GM18505 (cell line): ENCODE measurements around the gene TBC1D1.

Experiments
- ATAC-seq: cut with Tn5 transposase; IDR thresholded peaks from one replicate; pipeline ENCODE4 v1.9.1; 2021; ENCODE audit not compliant: unreplicated experiment
- POLR2A ChIP-seq: IDR thresholded peaks from 4 replicates; pipeline ENCODE4 v1.6.1; 2011; ENCODE audit warnings: borderline replicate concordance; ENCODE audit not compliant: insufficient read depth, insufficient read length; ENCODE audit errors: extremely low read depth

Gene TBC1D1

DNA sequence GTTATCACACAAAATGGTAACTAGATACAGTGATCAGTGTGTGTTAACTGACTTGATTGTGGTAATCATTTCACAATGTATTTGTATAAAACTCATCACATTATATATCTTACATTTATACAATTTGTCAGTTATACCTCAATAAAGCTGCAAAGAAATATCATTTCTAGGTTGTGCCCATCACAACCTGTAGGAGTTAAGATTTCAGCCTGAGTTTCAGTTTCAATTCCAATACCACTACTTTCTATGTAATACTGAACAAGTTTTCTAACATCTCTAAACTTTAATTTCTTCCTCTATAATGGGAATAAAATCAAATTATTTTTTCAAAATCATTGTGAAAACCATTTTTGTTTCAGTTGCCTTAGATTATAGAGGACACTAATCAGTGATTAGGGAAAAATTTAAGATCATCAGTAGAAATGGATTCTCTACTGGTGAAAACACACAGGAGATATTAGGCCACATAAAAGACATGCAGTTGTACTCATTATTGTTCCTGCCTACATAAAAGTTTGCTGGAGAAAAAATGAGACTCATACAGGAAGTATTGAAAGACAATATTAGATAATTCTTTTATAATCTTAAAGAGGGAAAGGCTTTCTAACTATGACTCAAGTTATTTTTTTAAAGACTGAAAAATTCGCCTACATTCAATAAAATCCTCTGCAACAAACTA lies 18.4 kb upstream of the TBC1D1 start:
- ATAC-seq = peak; percentile 61
- no peak for TF ChIP-seq POLR2A

DNA sequence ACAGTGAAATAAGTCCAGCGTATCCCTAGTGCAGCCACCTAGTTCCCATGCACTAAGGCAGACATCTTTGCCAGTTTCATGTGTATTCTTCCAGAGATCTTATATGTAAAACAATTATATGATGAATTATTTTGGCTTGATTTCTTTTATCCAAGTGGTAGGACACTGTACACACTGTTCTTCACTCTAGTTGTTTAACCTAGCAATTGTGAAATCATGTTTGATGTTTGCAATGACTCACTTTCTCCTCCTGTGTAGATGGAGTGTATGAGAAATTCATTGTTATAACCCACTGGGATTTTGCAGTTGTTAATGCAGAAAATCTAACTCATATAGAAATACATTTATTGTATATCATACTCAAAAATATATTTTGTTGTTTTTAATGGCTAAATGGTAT lies 17.5 kb upstream of the TBC1D1 start:
- TF ChIP-seq POLR2A = no peak
- ATAC-seq = no peak

DNA sequence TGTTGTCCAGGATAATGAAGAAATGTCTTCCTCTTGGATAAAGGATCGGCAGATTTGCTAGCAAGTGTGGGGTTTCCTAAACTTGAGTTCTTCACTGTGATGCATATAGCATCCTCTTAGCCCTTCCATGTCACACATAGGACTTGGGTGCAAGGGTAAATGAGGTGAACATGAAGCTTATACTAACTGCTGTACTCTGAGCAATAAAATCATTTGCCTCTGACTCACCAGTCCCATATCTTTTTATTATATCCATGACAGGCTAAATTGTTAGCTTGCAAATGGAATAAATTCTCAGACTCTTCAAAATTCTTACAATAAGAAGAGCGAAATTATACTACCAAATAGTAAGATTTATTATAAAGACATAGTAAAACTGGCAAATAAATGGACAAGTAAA lies 14.7 kb upstream of the TBC1D1 start:
- no peak for TF ChIP-seq POLR2A
- ATAC-seq = no peak

DNA sequence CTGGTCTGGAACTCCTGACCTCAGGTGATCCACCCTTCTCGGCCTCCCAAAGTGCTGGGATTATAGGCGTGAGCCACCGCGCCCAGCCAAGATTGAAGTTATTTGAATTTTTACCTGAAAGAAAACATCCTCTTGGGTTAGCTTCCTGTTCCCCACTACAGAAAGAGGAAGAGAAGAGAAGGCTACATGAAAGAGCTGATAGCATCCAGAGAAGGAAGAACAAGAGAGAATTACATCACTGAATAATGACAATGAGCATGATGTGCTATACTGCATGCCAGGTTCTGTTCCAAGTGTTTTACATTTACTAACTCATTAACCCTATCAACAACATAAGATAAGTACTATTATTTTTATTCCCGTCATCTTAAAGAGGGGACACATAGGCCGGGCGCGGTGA lies 11.5 kb upstream of the TBC1D1 start:
- ATAC-seq = no peak
- no peak for TF ChIP-seq POLR2A

DNA sequence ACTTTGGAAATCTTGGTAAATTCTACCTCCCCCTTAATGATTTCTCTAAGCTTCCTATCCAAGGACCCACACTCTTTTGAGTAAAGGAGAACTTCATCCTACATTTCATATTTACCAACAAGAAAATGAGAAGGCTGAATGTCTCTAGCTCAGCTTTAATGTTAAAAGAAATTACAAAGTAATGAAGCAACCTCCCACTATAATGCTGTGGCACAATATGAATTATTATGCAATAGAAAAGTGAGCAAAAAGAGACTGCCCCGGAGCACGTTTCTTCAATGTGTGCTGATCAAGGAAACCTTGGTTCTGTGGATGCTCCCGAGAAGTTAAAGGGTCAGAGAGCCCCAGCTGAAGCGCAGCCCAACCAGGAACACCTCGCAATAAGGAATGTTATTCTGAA lies 9.1 kb upstream of the TBC1D1 start:
- ATAC-seq = no peak
- TF ChIP-seq POLR2A = no peak

DNA sequence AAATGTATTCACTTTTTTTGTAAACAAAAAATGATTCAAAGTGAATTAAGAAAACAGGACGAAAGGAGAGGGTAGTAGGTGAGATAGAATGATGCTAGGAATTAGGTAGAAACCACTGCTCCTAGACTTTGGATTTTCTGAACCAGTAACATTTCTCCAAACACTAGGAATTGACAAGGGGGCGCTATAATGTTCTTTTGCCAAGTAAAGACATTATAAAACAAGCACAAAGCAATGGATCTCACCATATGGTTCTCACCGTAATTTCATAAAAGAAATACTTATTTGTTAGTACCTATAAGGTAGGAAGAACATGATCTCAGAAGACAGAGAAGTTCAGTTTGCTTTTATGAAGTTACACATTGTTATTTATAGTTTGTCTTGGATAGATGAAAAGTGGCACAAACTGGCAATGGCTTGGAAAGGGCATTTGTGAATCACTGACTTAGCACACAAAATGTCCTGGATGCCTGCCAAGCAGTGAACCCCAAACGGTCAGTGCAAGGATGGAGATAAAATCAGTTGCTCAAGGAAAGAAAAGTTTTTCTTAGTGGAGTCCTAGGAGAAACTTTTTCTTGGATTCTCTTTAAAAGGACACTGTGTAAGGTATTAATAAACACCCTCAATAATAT lies 8.1 kb upstream of the TBC1D1 start:
- no peak for ATAC-seq
- no peak for TF ChIP-seq POLR2A

DNA sequence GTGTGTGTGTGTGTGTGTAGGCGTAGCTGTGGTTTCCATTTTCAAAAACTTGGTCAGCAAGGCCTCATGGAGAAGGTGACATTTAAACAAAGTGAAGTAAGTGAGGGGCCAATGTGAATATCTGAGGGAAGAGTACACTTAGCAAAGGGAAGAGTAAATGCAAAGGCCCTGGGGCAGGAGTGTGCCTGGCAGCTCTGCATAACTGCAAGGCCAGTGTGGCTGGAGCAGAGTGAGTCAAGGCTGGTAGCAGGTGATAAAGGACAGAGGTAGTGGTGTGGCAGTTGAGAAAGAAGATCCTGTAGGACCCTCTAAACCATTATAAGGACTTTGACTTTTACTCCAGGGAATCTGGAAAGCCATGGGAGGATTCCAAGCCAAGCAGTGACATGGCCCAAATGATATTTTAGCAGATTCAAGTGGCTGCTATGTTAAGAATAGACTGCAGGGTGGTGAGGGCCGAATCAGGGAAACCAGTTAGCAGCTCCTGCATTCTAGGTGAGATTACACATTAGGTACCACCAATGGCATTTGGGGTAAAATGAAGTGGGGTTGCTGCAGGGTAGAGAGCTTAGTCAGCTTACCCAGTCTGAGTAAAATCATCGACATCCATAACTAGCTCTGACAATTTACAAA lies 5.9 kb upstream of the TBC1D1 start:
- no peak for ATAC-seq

DNA sequence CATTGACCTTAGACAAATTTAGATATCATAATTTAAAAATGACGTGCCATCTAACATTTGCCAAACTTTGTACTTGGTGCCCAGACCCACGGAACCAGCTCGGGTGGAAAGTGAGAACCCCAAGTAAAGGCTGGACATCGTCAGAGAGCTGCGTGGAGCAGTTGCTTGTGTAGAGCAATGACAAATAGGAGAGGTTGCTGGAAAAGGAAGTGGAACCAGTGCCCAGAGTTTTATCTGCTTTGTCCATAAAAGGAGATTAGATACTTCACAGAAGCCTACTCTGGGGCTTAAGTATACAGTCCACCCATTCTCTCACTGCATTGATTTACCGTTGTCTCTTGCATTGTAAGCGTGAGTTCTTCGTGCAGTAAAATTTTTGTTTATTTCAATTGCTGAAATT lies 5.4 kb upstream of the TBC1D1 start:
- TF ChIP-seq POLR2A = no peak
- ATAC-seq = no peak

More for the DNA sequence above, 5.9 kb upstream of the TBC1D1 start:
- TF ChIP-seq POLR2A = no peak

DNA sequence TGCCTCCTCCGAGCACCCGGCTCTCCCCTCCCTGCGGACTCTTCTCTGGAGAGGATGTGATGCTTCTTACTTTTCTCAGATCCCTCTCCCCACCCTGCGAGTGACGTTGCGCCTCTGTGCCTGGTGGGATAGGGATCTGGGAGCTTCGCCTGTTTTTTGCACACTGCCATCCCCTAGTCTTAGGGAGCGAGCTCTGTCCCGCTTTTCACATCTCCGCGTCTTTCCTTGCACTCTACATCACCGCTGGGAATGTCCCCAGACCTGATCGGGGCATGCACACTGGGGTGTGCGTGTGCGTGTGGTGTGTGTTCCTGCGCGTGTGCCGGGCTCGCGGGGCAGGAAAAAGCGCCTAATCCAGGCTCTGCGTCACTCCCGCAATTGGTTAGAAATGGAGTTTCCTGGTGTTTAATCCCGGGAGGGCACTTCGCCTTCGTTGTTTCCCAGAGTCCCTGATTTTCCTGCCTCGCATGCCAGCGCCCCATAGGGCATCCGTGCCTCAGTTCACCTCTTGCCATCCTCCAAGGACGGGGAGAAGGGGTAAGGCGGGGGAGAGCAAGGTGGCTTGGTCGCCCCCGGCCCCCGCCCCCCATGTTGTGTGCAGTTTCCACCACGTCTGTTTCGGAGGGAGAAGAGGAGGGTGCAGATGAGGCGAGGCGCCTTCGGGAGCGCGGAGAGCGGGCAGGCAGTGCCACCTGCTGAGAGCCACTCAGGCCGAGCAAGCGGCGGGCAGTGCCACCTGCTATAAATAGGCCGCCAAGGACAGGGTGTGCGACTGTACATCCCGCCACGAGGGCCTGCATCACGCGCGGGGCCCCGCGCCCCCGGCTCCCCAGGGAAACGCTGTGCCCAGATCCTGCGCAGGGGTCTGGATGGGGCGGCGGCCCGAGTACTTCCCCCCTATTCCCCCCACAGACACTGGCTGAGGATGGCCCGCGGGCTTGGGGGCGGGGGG lies 759 bp upstream of the TBC1D1 start:
- ATAC-seq = peak; percentile 2
- TF ChIP-seq POLR2A = no peak

DNA sequence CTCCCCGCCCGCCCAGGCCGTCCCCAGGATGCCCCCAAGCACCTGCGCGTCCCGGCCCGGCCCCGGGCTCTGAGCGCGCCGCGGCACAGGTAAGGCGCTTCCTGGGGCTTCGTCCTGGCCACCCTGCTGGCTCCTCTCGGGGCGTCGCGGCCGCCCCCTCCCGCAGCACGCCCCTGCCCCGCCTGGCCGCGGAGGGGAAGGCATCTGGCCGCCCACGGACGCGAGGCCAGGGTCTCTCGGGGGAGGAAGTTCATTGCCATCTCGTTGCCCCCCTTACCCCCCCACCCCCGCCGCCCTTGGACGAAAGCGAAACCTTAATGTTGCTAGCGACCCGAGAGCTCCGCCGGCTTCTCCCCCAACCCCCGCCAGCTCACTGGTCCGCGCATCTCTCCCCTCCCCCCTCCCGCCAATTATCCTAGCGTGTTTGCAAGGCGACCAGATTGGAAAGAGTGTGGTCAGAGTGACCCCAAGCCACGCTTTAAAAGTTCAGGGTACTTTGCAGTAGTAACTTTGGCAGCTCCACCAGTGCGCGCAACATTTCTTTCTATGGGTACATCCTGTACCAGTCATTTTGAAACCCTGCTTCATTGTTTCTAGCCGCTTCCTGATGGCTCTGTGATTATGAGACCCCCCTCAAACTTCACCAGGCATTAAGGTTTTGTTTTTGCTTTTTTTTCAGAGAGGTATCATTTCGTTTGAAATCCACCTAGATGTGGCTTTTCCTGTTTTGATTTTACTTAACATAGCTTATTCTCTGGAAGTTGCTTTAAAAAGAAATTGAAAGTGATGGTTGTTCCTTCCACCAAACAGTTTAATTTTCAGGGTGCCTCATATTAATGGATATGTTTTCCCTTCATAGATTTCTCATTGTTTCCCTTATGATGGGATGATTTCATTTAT lies 626 bp downstream of the TBC1D1 start:
- peak; percentile 54 for ATAC-seq
- peak; percentile 29 for TF ChIP-seq POLR2A

DNA sequence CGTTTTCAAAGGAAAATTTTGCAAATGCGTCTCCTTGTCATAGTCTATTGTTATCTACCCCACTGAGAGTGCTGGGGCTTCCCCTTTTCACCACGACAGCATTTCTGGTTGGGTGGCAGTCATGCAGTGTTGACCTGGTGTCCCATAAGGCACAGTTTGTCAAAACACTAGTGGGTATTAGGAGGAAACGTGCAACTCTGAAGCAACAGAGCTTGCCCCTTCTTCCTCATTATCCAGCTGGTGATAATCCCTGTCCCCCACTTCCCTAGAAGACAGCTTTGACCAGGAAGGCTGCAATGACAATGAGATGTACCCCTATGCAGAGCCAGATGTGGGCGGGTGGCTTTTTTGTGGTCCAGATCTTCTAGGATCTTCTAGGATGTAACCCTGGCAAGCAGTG lies 1.8 kb downstream of the TBC1D1 start:
- ATAC-seq = peak; percentile 35
- TF ChIP-seq POLR2A = peak; percentile 18

DNA sequence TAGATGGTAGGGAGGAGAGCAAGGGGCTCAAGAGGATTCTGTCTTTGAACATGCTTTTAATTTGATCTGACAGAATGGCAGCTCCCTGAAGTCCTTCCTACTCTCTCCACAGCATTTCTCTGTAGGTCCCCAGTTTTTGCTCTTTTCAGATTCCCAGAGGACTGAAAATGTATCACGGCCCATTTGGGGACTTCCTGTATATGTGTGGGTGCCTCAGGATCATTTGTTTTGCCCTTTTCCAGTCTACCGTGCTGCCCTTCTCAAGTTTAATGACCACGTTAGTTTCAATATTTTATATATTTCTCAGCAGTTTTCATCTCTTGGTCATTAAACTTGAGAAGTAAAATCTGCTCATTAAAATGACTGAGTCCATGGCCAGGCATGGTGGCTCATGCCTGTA lies 2.3 kb downstream of the TBC1D1 start:
- no peak for TF ChIP-seq POLR2A
- ATAC-seq = no peak
